Stimulated activated CD8-positive, alpha-beta memory T cell treated with anti-CD3 and anti-CD28 coated beads, Interleukin-4, amount 100 ng/mL, for 48 hours (primary cell): ENCODE results near the gene HEPHL1.
"Not testable (repeated sequence)": the region's sequence is repeated elsewhere in the genome, so short reads cannot be mapped to it uniquely, and the experiment has no call there.

Source experiments
- DNase-seq: peaks from one replicate; pipeline ENCODE4 v3.0.0-alpha.2; 2020

The HEPHL1 gene

GRCh38 chr11:94151903-94152677, 130.9 kb downstream of the HEPHL1 start:
- peak; percentile 39 for DNase-seq

- no peak for DNase-seq
Observed at GRCh38 chr11:94152678-94153065, 131.5 kb downstream of the HEPHL1 start.

GRCh38 chr11:94153320-94153719, 132.2 kb downstream of the HEPHL1 start:
- no peak for DNase-seq

GRCh38 chr11:94154095-94154856, 133.1 kb downstream of the HEPHL1 start:
- no peak for DNase-seq

GRCh38 chr11:94157339-94157738, 136.2 kb downstream of the HEPHL1 start:
- not testable (repeated sequence) for DNase-seq
